Peyer's patch (tissue), 4 donors: ENCODE data around the gene KCNT1.

Source experiments
- POLR2A ChIP-seq, 2 donors: fragments of 450-650 bp; IDR thresholded peaks; one replicate each; pipeline ENCODE4 v1.5.1; 2017; ENCODE audit warnings: antibody characterized with exemption in 2 of 2, mild to moderate bottlenecking in 2 of 2, moderate library complexity in 2 of 2
- TF ChIP-seq, protein P1 (sequence below), 6 experiments: fragments of 450-650 bp in 4 of 6; fragments of 200-600 bp in 2 of 6; sonication (generic) in 1 of 6; IDR thresholded peaks; one replicate each; pipeline ENCODE4 v1.5.1; 2017 to 2019; ENCODE audit warnings: antibody characterized with exemption in 6 of 6, mild to moderate bottlenecking in 3 of 6, moderate library complexity in 1 of 6

DNA sequence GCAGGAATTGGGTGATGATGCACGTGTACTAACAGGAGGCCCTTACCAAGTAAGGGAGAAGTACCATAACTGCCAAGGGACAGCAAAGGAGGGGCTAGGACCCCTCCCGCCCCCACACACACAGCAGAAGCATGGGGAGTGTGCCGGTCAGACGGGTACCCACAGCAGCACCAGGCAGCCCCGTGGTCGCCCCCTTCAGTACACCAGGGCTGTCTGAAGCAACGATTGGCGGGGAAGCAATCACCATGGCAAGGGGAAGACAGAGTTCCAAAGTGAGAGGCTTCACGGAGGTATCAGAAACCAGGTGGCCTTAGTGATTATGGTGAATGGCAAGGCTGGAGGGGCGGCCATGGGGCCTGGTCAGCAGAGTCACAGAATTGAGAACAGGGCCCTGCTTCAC is 133.1 kb downstream of the KCNT1 start:
- TF ChIP-seq, protein P1, sequence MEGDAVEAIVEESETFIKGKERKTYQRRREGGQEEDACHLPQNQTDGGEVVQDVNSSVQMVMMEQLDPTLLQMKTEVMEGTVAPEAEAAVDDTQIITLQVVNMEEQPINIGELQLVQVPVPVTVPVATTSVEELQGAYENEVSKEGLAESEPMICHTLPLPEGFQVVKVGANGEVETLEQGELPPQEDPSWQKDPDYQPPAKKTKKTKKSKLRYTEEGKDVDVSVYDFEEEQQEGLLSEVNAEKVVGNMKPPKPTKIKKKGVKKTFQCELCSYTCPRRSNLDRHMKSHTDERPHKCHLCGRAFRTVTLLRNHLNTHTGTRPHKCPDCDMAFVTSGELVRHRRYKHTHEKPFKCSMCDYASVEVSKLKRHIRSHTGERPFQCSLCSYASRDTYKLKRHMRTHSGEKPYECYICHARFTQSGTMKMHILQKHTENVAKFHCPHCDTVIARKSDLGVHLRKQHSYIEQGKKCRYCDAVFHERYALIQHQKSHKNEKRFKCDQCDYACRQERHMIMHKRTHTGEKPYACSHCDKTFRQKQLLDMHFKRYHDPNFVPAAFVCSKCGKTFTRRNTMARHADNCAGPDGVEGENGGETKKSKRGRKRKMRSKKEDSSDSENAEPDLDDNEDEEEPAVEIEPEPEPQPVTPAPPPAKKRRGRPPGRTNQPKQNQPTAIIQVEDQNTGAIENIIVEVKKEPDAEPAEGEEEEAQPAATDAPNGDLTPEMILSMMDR (IDR thresholded peaks at IDR 0.05) = no peak
- no peak for TF ChIP-seq POLR2A (IDR thresholded peaks at IDR 0.05)
